HG03378 (cell line): Measurements from ENCODE around the gene YBEY.

Source experiments
- ATAC-seq: cut with Tn5 transposase; IDR thresholded peaks from one replicate; pipeline ENCODE4 v1.9.1; 2021; ENCODE audit warnings: mild to moderate bottlenecking, moderate library complexity; ENCODE audit not compliant: unreplicated experiment

The YBEY gene

GRCh38 chr21:46264046-46264689 is 22.0 kb upstream of the YBEY start:
- no peak for ATAC-seq

DNA sequence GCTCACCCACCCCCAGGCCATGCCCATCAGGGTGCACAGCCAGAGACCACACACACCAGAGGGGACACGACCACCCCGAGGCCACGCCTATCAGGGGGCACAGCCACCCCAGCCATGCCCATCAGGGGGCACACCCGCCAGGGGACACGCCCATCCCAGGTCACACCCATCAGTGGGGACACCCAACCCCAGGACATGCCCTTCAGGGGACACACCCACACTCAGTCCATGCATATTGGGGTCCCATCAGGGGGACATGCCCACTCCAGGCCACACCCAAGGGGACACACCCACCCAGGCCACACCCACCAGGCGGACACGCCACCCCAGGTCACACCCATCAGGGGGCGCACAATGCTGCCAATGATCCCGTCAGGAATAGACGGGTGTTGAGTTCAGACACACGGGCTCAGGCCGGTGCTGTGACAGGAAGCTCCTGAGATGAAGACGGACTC is 21.4 kb upstream of the YBEY start:
- no peak for ATAC-seq

DNA sequence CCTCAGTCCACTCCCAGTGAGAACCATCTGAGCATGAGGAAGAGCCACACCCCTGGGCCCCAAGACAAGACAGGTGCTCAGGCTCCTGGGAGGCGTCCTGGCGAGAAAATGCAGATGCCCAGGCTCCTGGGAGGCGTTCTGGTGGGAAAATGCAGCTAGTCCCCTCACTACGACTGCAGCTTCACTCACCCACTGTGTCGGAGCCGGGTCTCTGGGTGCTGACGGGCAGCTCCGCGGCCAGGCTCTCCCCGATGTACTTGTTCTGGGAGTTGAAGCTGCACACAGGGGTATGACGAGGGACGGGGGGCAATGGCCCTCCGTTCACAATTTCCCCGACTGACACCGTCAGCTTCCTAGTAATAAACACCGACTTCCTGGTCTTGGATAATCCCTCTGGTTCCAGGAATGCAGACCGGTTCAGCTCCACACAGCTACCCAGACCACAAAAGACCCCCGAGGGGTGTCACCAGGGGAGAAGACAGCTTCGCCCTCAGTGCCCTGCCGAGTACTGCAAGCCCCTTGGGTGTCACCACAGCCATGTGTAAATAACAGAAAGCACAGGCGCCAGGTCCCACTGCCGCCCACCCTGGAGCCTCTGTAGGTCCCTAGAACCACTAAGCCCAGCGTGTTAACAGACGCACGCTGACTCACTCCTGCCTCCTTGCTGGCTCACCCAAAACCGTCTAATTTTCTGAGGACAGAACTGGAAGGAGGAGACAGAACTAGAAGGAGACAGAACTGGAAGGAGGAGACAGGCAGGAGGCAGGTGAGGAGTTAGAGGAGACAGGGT is 20.2 kb upstream of the YBEY start:
- no peak for ATAC-seq

DNA sequence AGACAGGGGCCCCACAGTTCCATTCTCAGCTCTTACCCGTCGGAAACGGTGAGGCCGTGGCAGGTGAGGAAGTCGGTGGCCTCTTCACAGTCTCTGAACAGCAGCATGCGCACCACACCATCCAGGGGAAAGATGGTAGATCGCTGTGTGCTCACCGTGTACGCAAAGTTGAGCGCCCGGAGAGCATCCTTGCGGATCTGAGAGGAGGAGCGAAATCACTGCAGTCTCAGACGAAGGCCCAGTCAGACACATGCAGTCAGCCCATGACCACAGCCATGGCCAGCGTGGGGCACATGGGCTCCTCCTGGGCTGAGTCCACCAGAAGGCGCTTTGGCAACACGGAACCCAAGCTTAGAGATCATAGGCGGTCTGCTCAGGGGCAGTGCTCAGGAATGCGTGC is 19.2 kb upstream of the YBEY start:
- ATAC-seq: no peak

DNA sequence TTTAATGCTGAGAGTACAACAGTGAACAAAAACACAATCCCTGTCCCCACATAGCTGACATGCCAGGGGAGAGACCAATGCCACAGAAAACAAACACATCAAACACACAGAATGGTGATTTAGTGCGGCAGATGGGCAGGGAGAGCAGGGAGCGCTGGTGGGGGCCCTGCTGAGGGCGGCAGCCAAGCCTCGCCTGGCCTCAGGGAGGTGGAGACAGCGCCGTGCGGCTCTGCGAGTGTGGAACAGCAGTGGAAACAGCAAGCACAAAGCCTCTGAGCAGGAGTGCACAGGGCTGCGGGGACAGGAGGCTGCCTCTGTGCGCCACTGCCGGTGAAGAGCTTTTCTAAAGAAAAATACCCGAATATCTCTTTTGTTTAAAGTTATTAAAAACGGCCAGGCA is 17.8 kb upstream of the YBEY start:
- no peak for ATAC-seq

- ATAC-seq: no peak
These were observed 16.7 kb upstream of the YBEY start for GRCh38 chr21:46269466-46269865.

DNA sequence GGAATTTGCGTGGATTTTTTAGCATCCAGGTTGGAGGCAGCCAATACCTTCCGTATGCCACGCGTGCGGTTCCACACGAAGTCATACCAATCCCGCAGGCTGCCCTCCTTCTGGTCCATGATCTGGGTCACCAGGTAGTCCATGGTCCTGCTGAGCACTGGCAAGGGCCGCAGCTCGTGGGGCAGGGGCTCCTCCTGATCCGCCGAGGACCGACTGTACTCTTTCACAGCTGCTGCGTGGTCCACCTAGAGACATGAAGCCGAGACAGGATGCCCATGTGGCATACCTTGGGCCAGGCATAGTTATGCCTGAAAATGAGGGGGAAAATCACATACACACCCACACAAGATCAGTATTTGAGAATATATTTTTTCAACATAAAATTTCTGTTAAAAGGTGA is 12.8 kb upstream of the YBEY start:
- ATAC-seq: no peak

DNA sequence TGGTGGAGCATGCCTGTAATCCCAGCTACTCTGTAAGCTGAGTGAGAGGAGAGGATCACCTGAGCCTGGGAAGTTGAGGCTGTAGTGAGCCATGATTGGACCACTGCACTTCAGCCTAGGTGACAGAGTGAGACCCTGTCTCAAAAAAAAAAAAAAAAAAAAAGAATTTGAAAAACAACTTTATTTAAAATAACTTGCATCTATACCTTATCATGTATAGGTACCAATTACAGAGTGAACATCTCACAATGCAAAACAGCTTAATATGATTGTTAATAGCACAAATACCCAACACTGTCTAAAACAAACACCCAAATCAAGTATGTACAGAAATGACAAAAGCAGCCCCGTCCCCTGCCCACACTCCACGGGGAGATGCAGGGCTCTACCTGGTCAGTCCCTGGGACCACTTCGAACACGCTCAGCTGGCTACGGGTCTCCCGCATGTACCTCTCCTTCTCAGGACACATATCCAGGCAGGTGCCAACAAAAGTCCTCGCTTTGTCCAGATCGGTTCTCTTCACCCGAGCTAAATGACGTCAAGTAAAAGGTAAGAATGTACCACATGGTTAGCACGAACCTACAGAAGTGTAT is 11.2 kb upstream of the YBEY start:
- ATAC-seq: no peak

GRCh38 chr21:46284077-46284644 is 2.0 kb upstream of the YBEY start:
- ATAC-seq: no peak

- ATAC-seq: no peak
These were observed 1.4 kb upstream of the YBEY start for GRCh38 chr21:46284733-46285132.

DNA sequence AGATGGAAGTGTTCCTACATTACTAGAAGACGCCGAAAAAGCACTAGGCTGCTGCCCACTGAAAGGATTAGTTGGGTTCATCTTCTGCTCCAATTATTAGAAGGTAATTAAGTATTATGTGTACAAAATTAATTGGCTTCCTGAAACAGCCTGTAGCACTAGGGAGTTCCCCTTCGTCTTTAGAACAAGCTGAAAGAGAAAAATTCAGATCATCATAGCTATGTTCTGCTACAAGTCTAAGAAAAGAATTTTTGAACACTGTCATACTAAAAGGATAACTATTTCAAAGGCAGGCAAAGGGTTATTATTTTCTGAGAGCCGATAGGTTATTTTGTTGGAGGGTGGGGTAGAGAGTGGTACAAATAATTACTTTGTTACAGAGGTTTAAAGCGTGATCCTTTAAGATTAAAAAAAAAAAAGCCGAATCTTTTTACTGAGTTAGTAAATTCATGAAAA is 908 bp upstream of the YBEY start, which contains the start of gene MCM3AP:
TSS of gene MCM3AP (minus strand) at position 406 of the 456 bp plus-strand sequence. CDS start at position 81, 325 bp downstream.
- no peak for ATAC-seq

DNA sequence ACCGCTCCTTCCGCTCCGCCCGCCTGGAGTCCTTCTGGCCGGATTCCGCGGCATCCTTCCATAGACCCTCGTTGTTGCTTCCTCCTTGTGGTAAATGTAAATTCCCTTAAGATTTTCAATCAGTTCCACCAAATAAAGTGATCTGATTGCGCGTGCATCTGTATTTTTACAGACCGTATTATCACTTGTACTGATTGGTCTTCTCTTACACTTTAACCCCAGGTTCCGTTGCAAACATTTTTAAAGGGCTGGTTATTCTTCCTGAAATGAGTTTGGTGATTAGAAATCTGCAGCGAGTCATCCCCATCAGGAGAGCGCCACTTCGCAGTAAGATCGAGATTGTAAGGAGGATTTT is 483 bp downstream of the YBEY start:
- ATAC-seq: no peak

GRCh38 chr21:46287541-46287940 is 1.4 kb downstream of the YBEY start:
- ATAC-seq: no peak

GRCh38 chr21:46289655-46290179 is 3.6 kb downstream of the YBEY start:
- no peak for ATAC-seq

DNA sequence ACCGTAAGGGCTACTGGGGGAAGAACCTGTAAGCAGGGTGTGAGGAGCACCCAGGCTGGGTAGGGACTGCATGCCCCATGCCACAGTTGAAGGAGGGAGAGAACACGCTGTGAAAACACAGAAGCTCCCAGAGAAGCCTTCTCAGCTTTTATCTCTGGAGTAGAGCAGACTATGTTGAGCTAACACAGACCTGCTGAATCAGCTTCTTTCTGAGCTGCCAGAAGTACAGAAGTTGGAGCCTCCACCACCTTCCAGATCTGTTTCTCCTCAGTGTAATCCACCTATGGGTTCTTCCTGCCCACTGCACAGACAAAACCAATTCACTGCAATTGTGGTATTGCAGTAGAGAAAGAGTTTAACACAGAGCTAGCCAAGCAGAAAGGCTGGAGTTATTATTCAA is 5.4 kb downstream of the YBEY start:
- no peak for ATAC-seq

GRCh38 chr21:46294647-46295176 is 8.6 kb downstream of the YBEY start:
- no peak for ATAC-seq

DNA sequence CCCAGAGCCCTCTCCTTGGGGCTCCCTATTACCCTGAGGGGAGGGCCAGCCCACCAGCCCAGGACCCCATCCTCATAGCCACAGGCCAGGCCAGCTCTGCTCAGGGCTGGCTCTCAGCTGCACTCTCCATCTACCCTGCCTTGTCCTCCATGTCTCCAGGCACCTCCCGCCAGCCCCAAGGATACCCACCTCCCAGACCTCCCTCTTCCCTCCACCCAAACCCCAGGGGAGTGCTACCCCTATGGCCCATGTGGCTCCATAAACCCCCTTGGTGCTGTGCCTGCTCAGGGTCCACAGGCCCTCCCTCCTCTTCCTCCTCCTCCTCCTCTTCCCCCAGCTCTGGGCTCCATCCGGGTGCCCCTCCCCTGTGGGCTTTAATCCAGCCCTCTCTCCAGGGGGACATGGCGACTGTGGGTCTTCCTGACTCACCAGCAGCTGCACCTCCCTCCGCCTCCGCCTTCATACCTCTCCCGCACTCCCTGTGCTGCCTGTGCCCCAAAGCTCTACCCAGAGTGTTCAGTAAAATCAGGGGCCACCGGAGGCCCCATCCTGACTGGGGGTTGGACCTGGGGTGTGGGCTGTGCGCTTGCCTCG is 9.1 kb downstream of the YBEY start:
- ATAC-seq: no peak

GRCh38 chr21:46295996-46296752 is 10.0 kb downstream of the YBEY start:
- no peak for ATAC-seq

GRCh38 chr21:46297338-46298271 is 11.5 kb downstream of the YBEY start:
- ATAC-seq: no peak
